GM18861 (cell line): ENCODE data around the gene ZSCAN5A.
"Not testable (repeated sequence)": the region's sequence is repeated elsewhere in the genome, so short reads cannot be mapped to it uniquely, and the experiment has no call there.

Experiments
- ATAC-seq: cut with Tn5 transposase; IDR thresholded peaks from one replicate; pipeline ENCODE4 v1.9.1; 2021; ENCODE audit not compliant: unreplicated experiment

The ZSCAN5A gene

GRCh38 chr19:56315077-56315828 is 614 bp upstream of the ZSCAN5A start:
- ATAC-seq, result peak; percentile 76

GRCh38 chr19:56314018-56314380 is 640 bp downstream of the ZSCAN5A start:
- peak; percentile 4 for ATAC-seq

- ATAC-seq, result no peak
Measured at GRCh38 chr19:56312787-56313657, 1.6 kb downstream of the ZSCAN5A start.

GRCh38 chr19:56312342-56312741 is 2.3 kb downstream of the ZSCAN5A start:
- ATAC-seq, result no peak

GRCh38 chr19:56310462-56310861 is 4.2 kb downstream of the ZSCAN5A start:
- no peak for ATAC-seq

- ATAC-seq, result no peak
Measured at GRCh38 chr19:56309511-56310185, 5.0 kb downstream of the ZSCAN5A start.

- ATAC-seq, result no peak
Measured at GRCh38 chr19:56308792-56309191, 5.8 kb downstream of the ZSCAN5A start.

- not testable (repeated sequence) for ATAC-seq
Measured at GRCh38 chr19:56307062-56307461, 7.6 kb downstream of the ZSCAN5A start.

- no peak for ATAC-seq
Measured at GRCh38 chr19:56306016-56306415, 8.6 kb downstream of the ZSCAN5A start.

GRCh38 chr19:56304243-56304642 is 10.4 kb downstream of the ZSCAN5A start:
- ATAC-seq, result no peak

- ATAC-seq, result no peak
Measured at GRCh38 chr19:56301886-56302620, 12.6 kb downstream of the ZSCAN5A start.

- no peak for ATAC-seq
Measured at GRCh38 chr19:56301155-56301554, 13.5 kb downstream of the ZSCAN5A start.

GRCh38 chr19:56299688-56300087 is 15.0 kb downstream of the ZSCAN5A start:
- ATAC-seq, result no peak

GRCh38 chr19:56297010-56297409 is 17.6 kb downstream of the ZSCAN5A start:
- no peak for ATAC-seq

GRCh38 chr19:56295531-56296455 is 18.8 kb downstream of the ZSCAN5A start:
- no peak for ATAC-seq

- no peak for ATAC-seq
Measured at GRCh38 chr19:56294549-56294948, 20.1 kb downstream of the ZSCAN5A start.

GRCh38 chr19:56291867-56292266 is 22.8 kb downstream of the ZSCAN5A start:
- ATAC-seq, result no peak

- no peak for ATAC-seq
Measured at GRCh38 chr19:56290104-56290503, 24.5 kb downstream of the ZSCAN5A start.

GRCh38 chr19:56284746-56285145 is 29.9 kb downstream of the ZSCAN5A start:
- ATAC-seq, result no peak

- ATAC-seq, result no peak
Measured at GRCh38 chr19:56282809-56283208, 31.8 kb downstream of the ZSCAN5A start.
